ENCODE results near the gene PRDM16.

GRCh38 chr1:3078430-3078861 lies 9.4 kb downstream of the PRDM16 start:
- no peak for TF ChIP-seq CTCF (IDR thresholded peaks at IDR 0.05; ENCODE audit: low read depth, low read length, missing input control)
- TF ChIP-seq MAX (IDR thresholded peaks at IDR 0.05) = no peak
- no peak for TF ChIP-seq SP1 (IDR thresholded peaks at IDR 0.05)
- no peak for TF ChIP-seq JUND (IDR thresholded peaks at IDR 0.05)
- TF ChIP-seq EGR1 (IDR thresholded peaks at IDR 0.05; ENCODE audit: low read depth in 2 of 2) = no peak
- no peak for TF ChIP-seq HNF4G (IDR thresholded peaks at IDR 0.05)
- TF ChIP-seq GABPA (IDR thresholded peaks at IDR 0.05 in 1 of 2, conservative IDR thresholded peaks at IDR 0.05 in 1 of 2) = no peak
